CD4-positive, alpha-beta T cell treated with Interleukin-17A for 4 hours (primary cell): ENCODE measurements around the gene PGGT1B.

Experiments used
- DNase-seq: peaks from one replicate; pipeline ENCODE4 v3.0.0-alpha.2; 2020; ENCODE audit warnings: mixed read lengths

The PGGT1B gene

DNA sequence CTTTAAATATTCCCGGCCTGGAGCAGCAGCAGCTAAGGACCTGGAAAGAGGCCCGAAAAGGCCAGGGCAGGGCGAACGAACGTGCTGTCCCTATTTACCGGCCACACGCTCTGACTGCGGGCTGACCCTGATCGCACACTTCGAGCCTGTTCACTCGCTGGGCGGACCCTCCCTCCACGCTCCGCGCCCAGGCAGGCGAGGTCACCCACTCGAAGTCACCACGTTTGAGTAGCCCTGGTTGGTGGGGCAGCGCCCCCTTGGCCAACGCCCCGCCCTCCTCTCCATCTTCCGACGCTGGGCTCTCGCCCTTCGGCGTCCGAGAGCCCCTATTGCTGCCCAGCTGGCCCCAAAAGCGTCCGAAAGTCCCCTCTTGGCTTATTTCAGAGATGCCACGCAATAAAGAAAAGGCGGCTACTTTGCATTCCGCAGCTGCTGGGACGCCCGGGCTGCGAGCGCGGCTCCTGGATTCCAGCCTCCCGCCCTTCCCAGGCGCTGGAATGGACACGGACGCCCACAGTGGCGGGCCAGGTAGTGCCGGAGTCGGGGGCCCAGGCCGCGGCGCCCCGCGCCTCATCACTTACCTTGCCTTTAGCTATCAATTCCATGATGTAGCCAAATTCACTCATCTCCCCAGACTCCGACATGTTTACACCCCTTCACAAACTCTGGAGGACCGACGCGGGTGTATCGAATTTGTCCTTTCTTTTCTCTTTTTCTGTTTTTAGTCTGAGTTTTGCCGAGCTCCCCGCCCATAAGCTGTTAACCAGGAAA is 83.1 kb downstream of the PGGT1B start:
- peak; percentile 6 for DNase-seq

DNA sequence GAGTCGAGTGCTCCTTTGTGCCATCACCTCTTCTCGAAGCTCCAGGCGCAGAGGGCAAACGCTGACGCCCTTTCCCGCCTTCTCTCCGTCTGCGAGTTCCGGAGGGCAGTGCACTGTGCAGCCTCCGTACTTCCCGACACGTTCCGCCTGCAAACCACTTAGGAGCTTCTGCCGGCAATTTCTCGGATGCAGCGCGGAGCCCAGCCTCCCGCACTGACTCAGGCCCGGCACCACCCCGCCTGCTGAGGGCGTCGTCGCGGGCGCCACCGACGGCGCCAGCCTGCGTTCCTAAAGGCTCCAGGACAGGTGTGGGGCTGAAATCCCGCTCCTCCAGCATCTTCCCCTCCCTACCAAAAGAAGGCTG is 83.7 kb downstream of the PGGT1B start:
- DNase-seq = no peak

DNA sequence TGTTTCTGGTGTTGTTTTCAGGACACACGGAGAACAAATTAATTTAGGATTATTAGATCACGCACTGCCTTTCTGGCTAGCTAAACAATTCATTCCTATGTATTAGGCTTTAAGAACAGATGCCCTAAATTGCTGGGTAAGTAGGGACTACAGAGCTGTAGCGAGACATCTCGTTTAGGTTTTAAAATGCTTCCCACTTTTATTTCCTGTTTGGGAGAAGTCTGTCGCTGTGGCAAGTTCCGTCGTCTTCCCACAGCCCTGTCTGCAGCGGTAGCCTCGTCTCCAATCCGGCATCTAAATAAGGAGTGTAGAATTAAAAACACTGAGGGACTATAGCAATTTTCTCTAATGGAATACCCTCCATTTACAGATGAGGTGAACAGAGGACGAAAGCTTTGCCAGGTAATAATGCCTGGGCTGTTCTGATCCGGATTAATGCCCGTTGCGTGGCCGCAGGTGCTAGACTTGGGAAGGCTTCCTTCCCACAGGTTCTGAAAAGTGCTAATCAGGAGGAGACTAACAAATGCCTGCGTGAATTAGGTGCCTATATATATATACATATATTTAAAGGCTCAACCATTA is 91.7 kb downstream of the PGGT1B start:
- no peak for DNase-seq

DNA sequence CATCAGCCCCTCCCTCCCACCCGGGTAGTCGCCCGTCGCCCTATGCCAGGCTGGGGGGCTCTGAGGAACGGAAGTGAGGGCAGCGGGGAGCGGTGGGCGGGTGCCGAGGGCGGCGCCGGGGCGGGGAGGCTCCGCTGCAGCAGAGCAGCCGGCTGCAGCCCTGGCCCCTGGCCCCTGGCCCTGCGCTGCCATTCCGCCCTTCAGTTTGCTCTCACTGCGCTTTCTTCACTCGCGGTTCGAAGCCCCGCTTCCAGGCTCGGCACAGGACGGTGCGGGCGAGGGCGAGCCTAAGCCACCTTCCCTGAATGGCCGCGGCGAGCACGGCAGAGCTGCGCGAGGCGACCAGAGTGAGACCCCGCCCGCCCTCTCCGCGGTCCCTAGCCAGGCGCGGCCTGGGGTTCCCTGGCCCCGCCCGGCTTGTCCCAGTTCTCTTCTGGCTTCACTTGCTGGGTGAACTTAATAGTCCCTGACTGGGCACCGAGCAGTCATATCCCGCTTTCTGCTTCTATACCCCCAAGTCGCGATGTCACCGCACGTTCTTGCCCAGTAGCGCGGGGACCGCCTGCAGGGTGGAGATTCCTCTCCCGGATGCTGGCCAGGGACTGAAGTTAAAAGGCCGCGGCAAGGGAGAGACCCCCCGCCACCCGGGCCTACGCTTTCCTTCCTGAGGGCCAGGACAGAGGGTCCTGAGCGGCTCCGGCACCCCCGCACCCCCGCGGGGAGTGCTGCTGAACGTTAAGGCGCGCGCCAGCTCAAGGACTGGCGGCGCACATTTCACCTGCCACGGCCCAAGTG is 92.3 kb downstream of the PGGT1B start:
- DNase-seq = peak; percentile 7

DNA sequence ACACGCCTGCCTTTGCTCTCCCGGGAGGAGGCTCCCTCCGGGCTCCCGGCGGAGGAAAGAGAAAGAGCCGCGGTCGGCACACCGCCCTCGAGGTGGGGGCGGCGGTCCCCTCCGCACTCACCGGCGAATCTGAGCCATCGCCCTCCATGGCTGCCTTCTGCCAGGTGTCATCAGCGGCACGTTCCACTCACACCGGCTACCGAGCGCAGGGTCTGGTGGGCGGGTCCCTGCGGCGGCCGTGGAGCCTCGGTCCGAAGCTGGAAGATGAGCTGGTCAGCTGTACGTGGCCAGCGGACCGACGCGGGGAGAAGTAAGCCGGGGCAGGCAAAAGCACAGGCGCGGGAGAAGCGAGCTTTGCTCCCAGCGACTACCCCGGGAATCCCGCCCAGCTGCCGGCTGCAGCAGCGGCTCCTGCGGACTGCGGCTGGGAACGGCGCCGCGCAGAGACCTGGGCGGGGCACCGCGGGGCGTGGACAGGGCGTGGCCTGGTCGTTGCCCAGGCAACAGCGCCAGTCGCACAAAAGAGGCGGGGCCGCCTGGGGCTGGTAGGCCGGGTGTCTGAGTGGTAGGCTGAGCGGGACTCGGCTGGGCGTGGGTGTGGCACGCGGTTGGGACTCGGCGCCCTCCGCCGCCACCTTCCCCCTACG is 93.1 kb downstream of the PGGT1B start, which contains the start of gene TRIM36:
TSS of gene TRIM36 (minus strand) at position 422 of the 647 bp plus-strand sequence. CDS start at position 148, 274 bp downstream.
- DNase-seq = peak; percentile 86

DNA sequence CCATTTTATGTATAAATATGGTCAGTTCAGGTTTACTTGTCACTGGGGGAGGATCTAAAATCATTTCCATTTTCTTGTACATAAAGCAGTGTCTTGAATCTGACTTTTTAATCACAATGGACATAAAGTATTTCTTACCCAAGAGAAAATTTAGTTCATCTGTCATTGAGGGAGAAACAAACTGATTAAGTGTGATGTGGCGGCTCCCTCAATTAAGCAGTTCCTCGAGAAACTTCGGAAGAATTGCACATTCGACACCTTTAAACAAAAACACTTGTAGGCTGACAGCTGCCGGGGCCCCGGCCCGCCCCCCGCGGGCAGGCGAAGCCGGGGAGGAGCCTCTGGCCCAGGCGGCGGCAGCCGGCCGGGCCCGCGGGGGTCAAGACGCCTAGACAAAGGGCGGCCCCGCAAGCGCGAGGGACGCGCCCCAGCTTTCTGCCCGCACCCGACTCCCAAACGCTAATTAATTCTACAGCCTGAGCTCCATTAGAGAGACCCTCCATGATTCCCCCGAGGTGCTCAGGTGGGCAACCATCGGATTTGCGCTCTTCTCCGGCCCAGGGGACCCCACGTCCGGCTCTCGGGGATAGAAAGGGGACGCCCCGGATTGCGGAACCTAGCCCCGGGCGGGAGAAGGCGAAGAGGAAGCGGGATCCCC is 93.7 kb downstream of the PGGT1B start:
- no peak for DNase-seq

DNA sequence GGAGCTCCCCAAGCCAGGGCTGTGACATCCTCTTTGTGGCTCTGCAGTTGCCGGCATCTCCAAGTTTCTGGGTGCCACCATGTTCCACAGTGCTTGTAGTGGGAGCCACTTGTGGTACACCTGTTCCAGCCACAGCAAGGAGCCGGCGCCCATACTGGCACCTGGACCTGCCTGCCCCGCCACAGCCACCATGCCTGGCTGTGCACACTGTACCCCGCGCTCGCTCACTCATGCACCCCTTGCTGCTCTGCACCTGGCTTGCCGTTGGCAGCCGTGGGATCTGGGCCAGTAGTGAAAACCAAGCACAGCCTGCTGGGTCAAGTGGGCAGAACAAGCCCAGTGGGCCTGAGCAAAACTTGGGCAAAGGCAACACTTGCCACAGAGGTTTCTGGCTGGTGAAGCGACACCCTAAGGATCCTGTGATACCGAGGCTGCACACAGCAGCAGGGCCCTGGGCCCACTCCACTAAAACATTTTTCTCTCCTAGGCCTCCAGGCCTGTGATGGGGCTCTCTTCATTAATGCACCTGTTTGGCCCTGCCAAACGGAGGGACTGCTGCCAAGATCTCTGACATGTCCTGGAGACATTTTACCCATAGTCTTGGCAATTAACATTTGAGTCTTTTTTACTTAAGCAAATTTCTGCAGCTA is 95.8 kb downstream of the PGGT1B start:
- no peak for DNase-seq

DNA sequence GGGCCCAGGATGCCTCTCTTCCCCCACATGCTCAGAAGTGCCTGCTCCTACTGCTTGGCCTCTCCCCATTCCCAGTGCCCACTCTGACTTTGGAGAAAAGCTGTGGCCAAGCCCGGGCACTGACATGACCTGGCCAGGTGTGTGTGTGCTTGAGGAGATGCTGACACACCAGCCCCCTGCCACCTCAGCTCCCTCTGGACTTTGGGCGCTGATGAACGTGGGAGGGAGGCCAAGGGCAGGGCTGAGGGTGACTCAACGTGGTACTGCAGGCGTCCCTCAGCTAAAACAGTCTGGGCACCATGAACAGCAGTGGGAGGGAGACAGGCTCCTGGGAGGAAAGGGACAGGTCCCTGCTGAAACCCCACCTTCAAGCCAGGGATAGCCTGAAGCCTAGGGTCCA is 96.9 kb downstream of the PGGT1B start:
- no peak for DNase-seq

DNA sequence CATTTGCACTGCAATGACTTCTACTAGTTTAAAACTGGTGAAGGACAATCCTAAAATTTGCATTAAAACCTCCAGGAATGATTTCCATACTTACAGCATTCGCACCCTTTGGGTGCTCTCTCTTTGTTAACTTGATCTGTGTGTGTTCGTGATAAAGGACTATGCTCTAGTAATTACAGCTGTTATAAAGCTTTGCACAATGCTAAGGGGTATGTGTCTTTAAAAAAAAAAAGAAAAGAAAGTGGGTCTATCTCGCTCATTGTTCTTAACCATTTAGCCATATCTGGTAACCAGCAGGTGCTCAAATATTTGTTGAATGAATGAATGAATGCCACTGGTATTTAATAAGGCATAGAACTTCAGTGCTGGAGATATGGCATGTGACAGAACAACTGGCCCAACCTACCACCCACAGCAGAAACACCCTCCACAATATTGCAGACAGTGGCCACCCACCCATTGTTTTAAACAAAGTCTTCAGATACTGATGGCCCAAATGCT is 101.7 kb downstream of the PGGT1B start:
- no peak for DNase-seq
